GM12878 (cell line): ENCODE data around the gene RAF1. TPM values are rescaled to one million over a fixed set of nuclear protein-coding genes. Genes with fewer than 3 reads are reported as not detected.

Experiments used
- ATAC-seq: fragments of 200-7000 bp; cut with Tn5 transposase; 3 replicates; pipeline ENCODE4 v1.9.1; 2020; ENCODE audit warnings: mild to moderate bottlenecking, moderate library complexity
- BruUV-seq: library from RNA; stranded (reverse); fragments of 400-500 nt; replicated peaks from 2 replicates; lab custom pipeline; 2021; lab: Mats Ljungman, UMichigan
- CTCF ChIA-PET: fragments of 300-600 bp; sonication (Branson Sonifier 250); formaldehyde crosslinking; extraction: SDS; loops from one replicate; lab custom pipeline; 2021; ENCODE audit warnings: inconsistent platforms; lab: Yijun Ruan, JAX
- POLR2A ChIA-PET: fragments of 350-600 bp; formaldehyde crosslinking; extraction: SDS; loops from one replicate; lab custom pipeline; 2021; ENCODE audit warnings: inconsistent platforms; lab: Charles Lee
- RAD21 ChIA-PET: fragments of 300-600 bp; sonication (Branson Sonifier 250); formaldehyde crosslinking; loops from one replicate; lab custom pipeline; 2023; ENCODE audit warnings: antibody characterized with exemption; ENCODE audit not compliant: unreplicated experiment; lab: Charles Lee
- SMC1A ChIA-PET: fragments of 300-600 bp; sonication (Branson Sonifier 250); formaldehyde crosslinking; loops from one replicate; lab custom pipeline; 2023; ENCODE audit not compliant: unreplicated experiment, uncharacterized antibody; lab: Charles Lee
- DNase-seq: peaks from one replicate; pipeline ENCODE4 v3.0.0-alpha.2; 2011; ENCODE audit warnings: low read depth, low spot score
- FAIRE-seq: peaks from 3 replicates; lab custom pipeline; 2011; peaks lifted over from hg19 to GRCh38; lab: Jason Lieb, UNC
- H2AFZ ChIP-seq: 2 replicates; pipeline ENCODE4 v1.6.0; 2011; ENCODE audit warnings: low read depth, low read length, control low read depth; ENCODE audit not compliant: control insufficient read depth
- H3K27ac ChIP-seq: 2 replicates; pipeline ENCODE4 v1.5.1; 2011; ENCODE audit warnings: control low read depth; ENCODE audit not compliant: control insufficient read depth, insufficient read depth
- H3K27me3 ChIP-seq, 2 experiments: replicated peaks in 1 of 2; 2 replicates each; pipeline versions ENCODE4 v1.6.0 to v1.6.1; 2011; ENCODE audit warnings: low read length in 1 of 2; ENCODE audit not compliant: control insufficient read depth in 2 of 2, insufficient read depth in 2 of 2
- H3K36me3 ChIP-seq, 2 experiments: 2 replicates each; pipeline ENCODE4 v1.5.1; 2011; ENCODE audit warnings: low read length in 1 of 2; ENCODE audit not compliant: control insufficient read depth in 2 of 2, insufficient read depth in 2 of 2
- H3K4me1 ChIP-seq: 2 replicates; pipeline ENCODE4 v1.6.1; 2011; ENCODE audit warnings: mild to moderate bottlenecking, low read length, moderate library complexity, mixed read lengths; ENCODE audit not compliant: control insufficient read depth, insufficient read depth
- H3K4me2 ChIP-seq: 2 replicates; pipeline ENCODE4 v1.6.0; 2011; ENCODE audit warnings: control low read depth; ENCODE audit not compliant: control insufficient read depth, insufficient read depth
- H3K4me3 ChIP-seq: fragments of 200-600 bp; sonication (generic); 2 replicates; pipeline ENCODE4 v1.5.1; 2016
- H3K79me2 ChIP-seq: 2 replicates; pipeline ENCODE4 v1.6.0; 2011; ENCODE audit warnings: low read length; ENCODE audit not compliant: control insufficient read depth, insufficient read depth
- H3K9ac ChIP-seq: 2 replicates; pipeline ENCODE4 v1.8.0; 2011; ENCODE audit warnings: low read length, control low read depth, mixed read lengths; ENCODE audit not compliant: control insufficient read depth, insufficient read depth
- H3K9me3 ChIP-seq: replicated peaks from 3 replicates; pipeline ENCODE4 v1.5.1; 2011; ENCODE audit warnings: mild to moderate bottlenecking, low read length; ENCODE audit not compliant: control insufficient read depth, insufficient read depth
- H4K20me1 ChIP-seq: 2 replicates; pipeline ENCODE4 v1.6.0; 2011; ENCODE audit not compliant: control insufficient read depth, insufficient read depth
- BCL11A ChIP-seq: IDR thresholded peaks from 2 replicates; pipeline ENCODE4 v1.6.1; 2011; ENCODE audit warnings: low read depth, low read length
- BCL3 ChIP-seq: IDR thresholded peaks from 2 replicates; pipeline ENCODE4 v1.6.1; 2011; ENCODE audit warnings: borderline replicate concordance, low read depth, mild to moderate bottlenecking, moderate library complexity, low read length; ENCODE audit not compliant: insufficient read depth, poor library complexity, severe bottlenecking
- CUX1 ChIP-seq: IDR thresholded peaks from 2 replicates; pipeline ENCODE4 v1.6.1; 2012; ENCODE audit warnings: improper control_type of control experiment, low read depth, low read length; ENCODE audit not compliant: insufficient replicate concordance
- JUND ChIP-seq: IDR thresholded peaks from 2 replicates; pipeline ENCODE4 v1.6.1; 2012; ENCODE audit warnings: low read depth, mild to moderate bottlenecking, low read length, improper control_type of control experiment, moderate library complexity
- MXI1 ChIP-seq: fragments of 150-350 bp; IDR thresholded peaks from 2 replicates; pipeline ENCODE4 v1.6.1; 2011; ENCODE audit warnings: low read depth, mild to moderate bottlenecking, inconsistent platforms, low read length, improper control_type of control experiment
- NBN ChIP-seq: fragments of 450-650 bp; IDR thresholded peaks from 2 replicates; pipeline ENCODE4 v1.6.1; 2016
- POLR2A ChIP-seq: IDR thresholded peaks from 2 replicates; pipeline ENCODE4 v1.6.1; 2011; ENCODE audit warnings: low read depth, mild to moderate bottlenecking, low read length
- POU2F2 ChIP-seq: IDR thresholded peaks from 3 replicates; pipeline ENCODE4 v1.6.1; 2011; ENCODE audit warnings: low read depth, mild to moderate bottlenecking, low read length, borderline replicate concordance
- WGBS: methylation state at CpG from one replicate; pipeline ENCODE4 v1.1.6; 2016; ENCODE audit warnings: low lambda C conversion rate; ENCODE audit not compliant: insufficient replicate concordance, insufficient coverage; ENCODE audit errors: missing lambda C conversion rate; 5-methylcytosine and 5-hydroxymethylcytosine counted together
- in situ Hi-C: fragments of 300-500 bp; cut with MboI; formaldehyde crosslinking; loops from 9 replicates; pipeline ENCODE4 v1.14.3; 2018; ENCODE audit warnings: mixed read lengths
- intact Hi-C: fragments of 100-400 bp; cut with micrococcal nuclease; formaldehyde crosslinking; loops from one replicate; pipeline ENCODE4 v1.14.2; 2022; ENCODE audit not compliant: unreplicated experiment
- polyA plus RNA-seq, 11 experiments: library from polyadenylated mRNA; depleted of rRNA in 4 of 11; unstranded in 6 of 11; stranded (reverse) in 5 of 11; fragments of >200 nt; fragmentation: Nextera tagmentation in 4 of 11; fragmentation: Illumina TruSeq in 1 of 11; extraction: Ambion mirVana in 4 of 11; extraction: Trizol in 1 of 11; gene quantifications; 1 replicate in 1 of 11; 2 replicates in 10 of 11; pipeline versions ENCODE4 v1.2.1 to v1.2.3, GENCODE V29; 2011 to 2016; ENCODE audit warnings: inconsistent platforms in 2 of 11, missing spikeins in 2 of 11, low read depth in 1 of 11
- total RNA-seq, 4 experiments: library from RNA; depleted of rRNA in 3 of 4; stranded (reverse); fragments of >200 nt in 3 of 4; fragmentation: Illumina TruSeq in 1 of 4; extraction: Trizol in 1 of 4; gene quantifications; 2 replicates each; pipeline versions ENCODE4 v1.2.1 to v1.2.3, GENCODE V29; 2013 to 2021

RAF1 gene
- total and polyA plus RNA-seq, 10 of the 15 experiments (the other 5 are each of a cell fraction or from before 2014, with no cell fraction given) = 20.4 to 151 (median 77.8) TPM

GRCh38 chr3:12615266-12615665 is 48.7 kb downstream of the RAF1 start (continued):
- TF ChIP-seq CUX1 (no peak), POU2F2 (no peak), JUND (no peak)
- TF ChIP-seq, all 136 proteins: peak for 0

GRCh38 chr3:12613250-12613649 is 50.7 kb downstream of the RAF1 start:
- Histone ChIP-seq H4K20me1 (no peaks in the 10 kb centered on the region), H2AFZ (no peak overlapping the region), H3K79me2 (peaks cover 10% of the 10 kb centered on the region)
- CTCF ChIA-PET = interaction anchor here (0.9 to 1.4 kb wide), 2 partner anchors 36 to 93 kb away, joined by 3 read pairs; no protein-coding TSS in a partner anchor
- RAD21 ChIA-PET = no interaction called here
- TF ChIP-seq BCL3 (no peak), MXI1 (no peak), NBN (no peak), BCL11A (no peak), POLR2A (no peak)
- TF ChIP-seq, all 136 proteins: peak for 0
- no peak overlapping the region for H3K4me3 ChIP-seq
- H3K9ac ChIP-seq = no peak overlapping the region
- ChIA-PET SMC1A (interaction anchor here (1.1 to 3.2 kb wide), 3 partner anchors 47 to 107 kb away, joined by 3 to 11 read pairs (median 3); no protein-coding TSS in a partner anchor), POLR2A (interaction anchor here (0.5 kb wide), 1 partner anchor 118 kb away, joined by 4 read pairs; no protein-coding TSS in a partner anchor)
- H3K4me1 ChIP-seq = no peaks in the 10 kb centered on the region
- no peaks in the 10 kb centered on the region for H3K9me3 ChIP-seq
- FAIRE-seq (no peak), DNase-seq (no peak), ATAC-seq (no peak)
- no TSS peak for BruUV-seq
- in situ Hi-C loops = no loop called here
- H3K36me3 ChIP-seq = peaks cover 4 to 20% of the 10 kb centered on the region in 2 experiments
- H3K4me2 ChIP-seq = no peak overlapping the region
- no peaks in the 10 kb centered on the region for H3K27me3 ChIP-seq
- WGBS = 63% methylated on average over 4 of the region's 4 CpGs
- intact Hi-C loops = loop anchor here (5.0 kb wide), 1 partner anchor 49 kb away; the partner anchor contains the start of gene RAF1
- H3K27ac ChIP-seq = no peak overlapping the region
